Mesothelial cell of epicardium (in vitro differentiated cells): ENCODE data around the gene SELENOS. TPM values are rescaled to one million over a fixed set of nuclear protein-coding genes. Genes with fewer than 3 reads are reported as not detected.

Experiments
- DNase-seq, 2 experiments: peaks; one replicate each; pipeline ENCODE4 v3.0.0; 2021; ENCODE audit warnings: low spot score in 2 of 2; ENCODE audit not compliant: unreplicated experiment in 2 of 2
- H3K27ac Mint-ChIP-seq: 2 replicates; pipeline ENCODE4 v1.8.0; 2021; ENCODE audit warnings: mixed read lengths
- H3K27me3 Mint-ChIP-seq: 2 replicates; pipeline ENCODE4 v1.8.0; 2021; ENCODE audit warnings: low read depth, mixed read lengths
- H3K36me3 Mint-ChIP-seq: 2 replicates; pipeline ENCODE4 v1.8.0; 2021; ENCODE audit warnings: mixed read lengths
- H3K4me1 Mint-ChIP-seq: 2 replicates; pipeline ENCODE4 v1.8.0; 2021; ENCODE audit warnings: mixed read lengths
- H3K4me3 Mint-ChIP-seq: 2 replicates; pipeline ENCODE4 v1.8.0; 2021; ENCODE audit warnings: mild to moderate bottlenecking, moderate library complexity, mixed read lengths
- H3K9me3 Mint-ChIP-seq: 2 replicates; pipeline ENCODE4 v1.8.0; 2021; ENCODE audit warnings: mixed read lengths
- total RNA-seq: library from RNA; stranded (reverse); gene quantifications from 3 replicates; pipeline ENCODE4 v1.2.1, GENCODE V29; 2021
- TF ChIP-seq, protein P1 (sequence below): fragments of 200-600 bp; sonication (generic); IDR thresholded peaks from one replicate; pipeline ENCODE4 v1.5.0; 2021; ENCODE audit warnings: antibody characterized with exemption; ENCODE audit not compliant: unreplicated experiment

The SELENOS gene
- total RNA-seq, 1 donor from 2014 or later, result 38.1 TPM

- H3K4me1 Mint-ChIP-seq, result no peaks in the 10 kb centered on the region
- no peaks in the 10 kb centered on the region for H3K36me3 Mint-ChIP-seq
- H3K9me3 Mint-ChIP-seq, result no peaks in the 10 kb centered on the region
- DNase-seq, result no peak
- H3K27ac Mint-ChIP-seq, result no peak overlapping the region
- TF ChIP-seq, protein P1, sequence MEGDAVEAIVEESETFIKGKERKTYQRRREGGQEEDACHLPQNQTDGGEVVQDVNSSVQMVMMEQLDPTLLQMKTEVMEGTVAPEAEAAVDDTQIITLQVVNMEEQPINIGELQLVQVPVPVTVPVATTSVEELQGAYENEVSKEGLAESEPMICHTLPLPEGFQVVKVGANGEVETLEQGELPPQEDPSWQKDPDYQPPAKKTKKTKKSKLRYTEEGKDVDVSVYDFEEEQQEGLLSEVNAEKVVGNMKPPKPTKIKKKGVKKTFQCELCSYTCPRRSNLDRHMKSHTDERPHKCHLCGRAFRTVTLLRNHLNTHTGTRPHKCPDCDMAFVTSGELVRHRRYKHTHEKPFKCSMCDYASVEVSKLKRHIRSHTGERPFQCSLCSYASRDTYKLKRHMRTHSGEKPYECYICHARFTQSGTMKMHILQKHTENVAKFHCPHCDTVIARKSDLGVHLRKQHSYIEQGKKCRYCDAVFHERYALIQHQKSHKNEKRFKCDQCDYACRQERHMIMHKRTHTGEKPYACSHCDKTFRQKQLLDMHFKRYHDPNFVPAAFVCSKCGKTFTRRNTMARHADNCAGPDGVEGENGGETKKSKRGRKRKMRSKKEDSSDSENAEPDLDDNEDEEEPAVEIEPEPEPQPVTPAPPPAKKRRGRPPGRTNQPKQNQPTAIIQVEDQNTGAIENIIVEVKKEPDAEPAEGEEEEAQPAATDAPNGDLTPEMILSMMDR, result no peak
- peaks cover 46% of the 10 kb centered on the region for H3K27me3 Mint-ChIP-seq
- H3K4me3 Mint-ChIP-seq, result no peak overlapping the region
These were observed 41.0 kb upstream of the SELENOS start for GRCh38 chr15:101318147-101318819.

GRCh38 chr15:101317336-101317872 is 40.1 kb upstream of the SELENOS start:
- DNase-seq, result no peak
- H3K36me3 Mint-ChIP-seq, result no peaks in the 10 kb centered on the region
- no peak overlapping the region for H3K27ac Mint-ChIP-seq
- H3K4me3 Mint-ChIP-seq, result no peak overlapping the region
- TF ChIP-seq, protein P1, result no peak
- peaks cover 46% of the 10 kb centered on the region for H3K27me3 Mint-ChIP-seq
- no peaks in the 10 kb centered on the region for H3K9me3 Mint-ChIP-seq
- no peaks in the 10 kb centered on the region for H3K4me1 Mint-ChIP-seq

GRCh38 chr15:101316529-101316928 is 39.2 kb upstream of the SELENOS start:
- Mint-ChIP-seq H3K9me3 (no peaks in the 10 kb centered on the region), H3K36me3 (no peaks in the 10 kb centered on the region), H3K4me3 (no peak overlapping the region), H3K4me1 (no peaks in the 10 kb centered on the region), H3K27me3 (peaks cover 39% of the 10 kb centered on the region), H3K27ac (no peak overlapping the region)
- DNase-seq, result no peak
- TF ChIP-seq, protein P1, result no peak

- Mint-ChIP-seq H3K9me3 (no peaks in the 10 kb centered on the region), H3K36me3 (no peaks in the 10 kb centered on the region), H3K4me3 (no peak overlapping the region), H3K4me1 (no peaks in the 10 kb centered on the region), H3K27me3 (peaks cover 31% of the 10 kb centered on the region), H3K27ac (no peak overlapping the region)
- TF ChIP-seq, protein P1, result no peak
- DNase-seq, result no peak
These were observed 38.5 kb upstream of the SELENOS start for GRCh38 chr15:101315736-101316135.

- Mint-ChIP-seq H3K27me3 (peaks cover 21% of the 10 kb centered on the region), H3K4me1 (no peaks in the 10 kb centered on the region), H3K36me3 (no peaks in the 10 kb centered on the region), H3K4me3 (no peak overlapping the region), H3K27ac (no peak overlapping the region), H3K9me3 (no peaks in the 10 kb centered on the region)
- TF ChIP-seq, protein P1, result no peak
- no peak for DNase-seq
These were observed 37.2 kb upstream of the SELENOS start for GRCh38 chr15:101314336-101315125.
